Mesodermal cell (in vitro differentiated cells): ENCODE data around the gene VPS8.

Source experiments
- H3K27ac ChIP-seq: 2 replicates; pipeline ENCODE4 v1.7.0; 2013; ENCODE audit warnings: mild to moderate bottlenecking, low read depth, low read length, moderate library complexity; ENCODE audit not compliant: severe bottlenecking
- H3K36me3 ChIP-seq: 2 replicates; pipeline ENCODE4 v1.7.1; 2013; ENCODE audit warnings: mild to moderate bottlenecking, low read length, moderate library complexity; ENCODE audit not compliant: control insufficient read depth, insufficient read depth
- H3K4me1 ChIP-seq: one replicate; pipeline ENCODE4 v1.7.1; 2013; ENCODE audit warnings: mild to moderate bottlenecking, low read length; ENCODE audit not compliant: insufficient read depth, control insufficient read depth, poor library complexity, severe bottlenecking
- H3K4me3 ChIP-seq: 2 replicates; pipeline ENCODE4 v1.7.0; 2013; ENCODE audit warnings: low read length, control low read depth, mild to moderate bottlenecking; ENCODE audit not compliant: insufficient read depth, poor library complexity, severe bottlenecking; ENCODE audit errors: extremely low read depth
- H3K9me3 ChIP-seq: 2 replicates; pipeline ENCODE4 v1.7.1; 2013; ENCODE audit warnings: mild to moderate bottlenecking, low read length, moderate library complexity; ENCODE audit not compliant: control insufficient read depth
- WGBS, 2 experiments: methylation state at CpG; one replicate each; pipeline ENCODE4 v1.1.5; 2013; ENCODE audit warnings: missing lambda C conversion rate in 2 of 2; ENCODE audit not compliant: insufficient coverage in 2 of 2; 5-methylcytosine and 5-hydroxymethylcytosine counted together

VPS8 gene

GRCh38 chr3:184827572-184827971 lies 15.6 kb downstream of the VPS8 start:
- Histone ChIP-seq H3K27ac (no peak overlapping the region), H3K36me3 (peaks cover 13% of the 10 kb centered on the region), H3K9me3 (no peaks in the 10 kb centered on the region), H3K4me3 (no peak overlapping the region), H3K4me1 (no peaks in the 10 kb centered on the region)
- 76 to 81% methylated on average over 2 of the region's 2 CpGs for WGBS, 2 experiments

DNA sequence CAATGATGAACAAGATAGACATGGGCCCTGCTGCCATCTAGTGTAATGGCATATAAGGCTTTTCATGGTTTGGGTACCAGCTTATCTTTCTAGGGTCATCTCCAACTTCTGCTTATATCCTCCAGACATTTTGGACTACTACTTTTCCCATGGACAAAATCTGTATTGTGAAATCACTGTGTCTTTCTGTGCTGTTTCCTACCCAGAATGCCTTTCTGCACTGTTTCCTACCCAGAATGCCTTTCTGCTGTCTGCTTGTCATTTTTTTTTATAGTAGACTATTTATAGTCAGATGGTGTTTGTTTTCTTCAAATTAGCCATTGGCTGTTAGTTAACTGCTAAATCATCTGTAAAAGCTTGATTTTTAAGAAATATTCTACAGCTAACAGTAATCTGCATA lies 20.1 kb downstream of the VPS8 start:
- Histone ChIP-seq H3K36me3 (peaks cover 19% of the 10 kb centered on the region), H3K9me3 (no peaks in the 10 kb centered on the region), H3K27ac (no peak overlapping the region), H3K4me3 (no peak overlapping the region), H3K4me1 (no peaks in the 10 kb centered on the region)

DNA sequence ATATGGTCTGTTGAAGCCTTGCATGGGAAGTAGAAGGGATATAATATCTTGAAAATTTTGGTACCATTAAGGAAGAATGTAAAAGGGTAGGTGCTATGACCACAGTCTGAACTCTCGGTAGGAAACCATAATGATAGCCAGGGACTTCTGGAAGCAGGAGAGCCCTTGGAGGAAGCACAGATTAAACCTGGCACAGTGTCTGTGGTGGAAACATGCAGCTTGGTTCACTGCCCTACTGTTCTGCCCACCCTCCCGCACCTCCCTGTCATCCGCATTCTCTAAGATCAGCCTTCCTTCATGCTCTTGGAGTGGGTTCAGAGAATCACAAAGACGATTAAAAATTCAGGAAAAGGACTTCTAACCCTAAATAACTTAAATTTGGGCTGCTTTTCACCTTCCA lies 20.9 kb downstream of the VPS8 start:
- H3K36me3 ChIP-seq: peaks cover 19% of the 10 kb centered on the region
- no peaks in the 10 kb centered on the region for H3K9me3 ChIP-seq
- H3K4me3 ChIP-seq: no peak overlapping the region
- no peaks in the 10 kb centered on the region for H3K4me1 ChIP-seq
- no peak overlapping the region for H3K27ac ChIP-seq
- WGBS, 2 experiments: 100% methylated on average over 3 of the region's 4 CpGs

- H3K9me3 ChIP-seq: no peaks in the 10 kb centered on the region
- no peak overlapping the region for H3K27ac ChIP-seq
- H3K4me3 ChIP-seq: no peak overlapping the region
- no CpG with 5 or more reads among the region's 2 CpGs for WGBS, 2 experiments
- peaks cover 16% of the 10 kb centered on the region for H3K36me3 ChIP-seq
- no peaks in the 10 kb centered on the region for H3K4me1 ChIP-seq
Measured at GRCh38 chr3:184836090-184836822, 24.3 kb downstream of the VPS8 start.

- no peaks in the 10 kb centered on the region for H3K9me3 ChIP-seq
- H3K27ac ChIP-seq: no peak overlapping the region
- H3K36me3 ChIP-seq: peaks cover 4% of the 10 kb centered on the region
- WGBS, 2 experiments: no CpG with 5 or more reads among the region's 1 CpG
- no peaks in the 10 kb centered on the region for H3K4me1 ChIP-seq
- no peak overlapping the region for H3K4me3 ChIP-seq
Measured at GRCh38 chr3:184842433-184842832, 30.5 kb downstream of the VPS8 start.

DNA sequence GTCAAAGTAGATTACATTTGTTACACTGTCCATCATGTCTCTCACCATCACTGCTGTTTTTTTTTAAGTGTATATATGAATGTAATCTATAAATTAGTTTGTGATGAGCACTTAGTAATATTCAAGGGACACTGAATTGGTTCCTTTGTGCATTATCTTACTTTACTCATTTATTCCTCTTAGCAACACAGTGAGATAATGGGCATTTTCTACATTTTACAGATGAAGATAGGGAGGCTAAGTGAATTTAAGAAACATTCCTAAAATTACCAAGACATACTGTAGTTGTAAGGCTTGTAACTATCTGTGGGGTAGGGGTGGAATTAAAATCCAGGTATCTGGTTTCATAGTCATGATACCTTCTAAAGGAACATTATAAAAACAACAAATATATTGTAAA lies 33.9 kb downstream of the VPS8 start:
- Histone ChIP-seq H3K27ac (no peak overlapping the region), H3K4me3 (no peak overlapping the region), H3K36me3 (peaks cover 4% of the 10 kb centered on the region), H3K9me3 (no peaks in the 10 kb centered on the region), H3K4me1 (no peaks in the 10 kb centered on the region)

- no peak overlapping the region for H3K27ac ChIP-seq
- H3K36me3 ChIP-seq: peaks cover 2% of the 10 kb centered on the region
- H3K9me3 ChIP-seq: no peaks in the 10 kb centered on the region
- 100% methylated on average over 3 to 6 of the region's 6 CpGs for WGBS, 2 experiments
- H3K4me1 ChIP-seq: no peaks in the 10 kb centered on the region
- H3K4me3 ChIP-seq: no peak overlapping the region
Measured at GRCh38 chr3:184846496-184846895, 34.5 kb downstream of the VPS8 start.

- Histone ChIP-seq H3K4me3 (no peak overlapping the region), H3K36me3 (peaks cover 9% of the 10 kb centered on the region), H3K4me1 (no peaks in the 10 kb centered on the region), H3K9me3 (no peaks in the 10 kb centered on the region), H3K27ac (no peak overlapping the region)
- 78 to 100% methylated on average over 1 to 2 of the region's 4 CpGs for WGBS, 2 experiments
Measured at GRCh38 chr3:184848934-184849333, 37.0 kb downstream of the VPS8 start.

- no peak overlapping the region for H3K27ac ChIP-seq
Measured at GRCh38 chr3:184850201-184850600, 38.2 kb downstream of the VPS8 start.

DNA sequence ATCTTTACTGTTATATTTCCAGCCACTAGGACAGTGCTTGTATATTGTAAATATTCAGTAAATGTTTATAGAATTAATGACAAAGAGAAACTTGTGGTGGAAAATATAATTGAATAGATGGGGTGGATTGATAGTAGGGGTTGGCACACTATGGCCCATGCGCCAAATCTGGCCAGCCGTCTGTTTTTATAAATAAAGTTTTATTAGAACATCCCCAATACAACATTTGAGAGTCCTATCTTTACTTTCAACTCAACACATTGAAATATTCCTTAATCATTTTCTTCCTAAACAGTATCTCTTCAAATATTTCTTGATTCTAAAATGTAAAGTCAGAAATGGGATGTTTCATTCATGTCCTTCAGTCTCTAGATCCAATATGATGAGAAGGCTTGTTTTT lies 45.1 kb downstream of the VPS8 start:
- Histone ChIP-seq H3K4me3 (no peak overlapping the region), H3K36me3 (peaks cover 34% of the 10 kb centered on the region), H3K9me3 (no peaks in the 10 kb centered on the region), H3K27ac (no peak overlapping the region), H3K4me1 (no peaks in the 10 kb centered on the region)
- WGBS, 2 experiments: no CpG with 5 or more reads among the region's 2 CpGs

More at GRCh38 chr3:184850201-184850600, 38.2 kb downstream of the VPS8 start:
- Histone ChIP-seq H3K4me3 (no peak overlapping the region), H3K4me1 (no peaks in the 10 kb centered on the region), H3K9me3 (no peaks in the 10 kb centered on the region), H3K36me3 (peaks cover 16% of the 10 kb centered on the region)
- WGBS, 2 experiments: 100% methylated on average over 2 of the region's 2 CpGs

DNA sequence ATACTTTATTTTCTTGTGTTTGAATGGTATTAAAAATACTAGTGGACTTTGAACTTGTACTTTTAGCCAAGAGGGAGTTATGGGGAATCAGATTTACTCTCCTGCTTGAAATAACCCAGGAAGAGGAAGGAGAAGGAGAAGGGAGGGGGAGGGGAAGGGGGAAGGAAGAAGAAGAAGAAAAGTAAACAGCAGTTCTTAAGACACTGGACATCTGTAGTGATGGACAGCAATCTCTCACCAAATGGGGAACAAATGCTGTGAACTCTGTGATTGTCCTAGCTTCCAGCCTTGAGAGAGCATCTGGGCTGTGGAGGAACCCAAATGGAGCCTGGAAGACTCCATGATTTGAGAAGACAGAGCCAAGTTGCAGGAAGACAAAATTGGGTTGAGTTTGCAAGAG lies 52.0 kb downstream of the VPS8 start:
- H3K9me3 ChIP-seq: no peaks in the 10 kb centered on the region
- H3K4me3 ChIP-seq: no peak overlapping the region
- peaks cover 4% of the 10 kb centered on the region for H3K4me1 ChIP-seq
- no peak overlapping the region for H3K27ac ChIP-seq
- H3K36me3 ChIP-seq: peaks cover 17% of the 10 kb centered on the region
